SU-DHL-6 (cell line): ENCODE results near the gene ITPK1.

Source experiments
- CTCF ChIP-seq: fragments of 200-600 bp; sonication (generic); IDR thresholded peaks from one replicate; pipeline ENCODE4 v1.5.1; 2017; ENCODE audit warnings: antibody characterized with exemption, mild to moderate bottlenecking, low read length, moderate library complexity; ENCODE audit not compliant: insufficient read depth, poor library complexity, severe bottlenecking
- EZH2phosphoT487 ChIP-seq: fragments of 200-600 bp; sonication (generic), shearing (Covaris generic); conservative IDR thresholded peaks from 2 replicates; pipeline ENCODE4 v1.6.1; 2018; ENCODE audit warnings: mild to moderate bottlenecking, antibody characterized with exemption, low read length, moderate library complexity, mixed read lengths

GRCh38 chr14:92903359-92903758 is 212.4 kb downstream of the ITPK1 start:
- TF ChIP-seq CTCF (no peak), EZH2phosphoT487 (no peak)
